WTC11 (cell line): Measurements from ENCODE around the gene ALPK1. TPM values are rescaled to one million over a fixed set of nuclear protein-coding genes. Genes with fewer than 3 reads are reported as not detected.

Experiments
- ATAC-seq: fragments of 200-7000 bp; cut with Tn5 transposase; 2 replicates; pipeline ENCODE4 v1.10.0; 2021; ENCODE audit warnings: mild to moderate bottlenecking, moderate library complexity
- CTCF ChIA-PET: fragments of 300-600 bp; sonication (Branson Sonifier 250); formaldehyde crosslinking; loops from one replicate; lab custom pipeline; 2021; ENCODE audit warnings: antibody characterized with exemption; lab: Charles Lee
- POLR2A ChIA-PET: fragments of 350-600 bp; sonication (Branson Sonifier 250); formaldehyde crosslinking; loops from one replicate; lab custom pipeline; 2021; ENCODE audit warnings: antibody characterized with exemption; lab: Charles Lee
- DNase-seq: peaks from one replicate; pipeline ENCODE4 v3.0.0; 2021; ENCODE audit warnings: low spot score
- H3K27ac Mint-ChIP-seq: 2 replicates; pipeline ENCODE4 v1.8.0; 2021; ENCODE audit warnings: mixed read lengths
- H3K27me3 Mint-ChIP-seq: 2 replicates; pipeline ENCODE4 v1.8.0; 2021; ENCODE audit warnings: low read depth, mild to moderate bottlenecking, moderate library complexity, mixed read lengths
- H3K36me3 Mint-ChIP-seq: 2 replicates; pipeline ENCODE4 v1.8.0; 2021; ENCODE audit warnings: mixed read lengths
- H3K4me1 Mint-ChIP-seq: 2 replicates; pipeline ENCODE4 v1.8.0; 2022; ENCODE audit warnings: mixed read lengths
- H3K4me3 Mint-ChIP-seq: 2 replicates; pipeline ENCODE4 v1.8.0; 2021; ENCODE audit warnings: mild to moderate bottlenecking, moderate library complexity, mixed read lengths
- H3K9me3 Mint-ChIP-seq: 2 replicates; pipeline ENCODE4 v1.8.0; 2021; ENCODE audit warnings: mixed read lengths
- ARID4B ChIP-seq: sonication (generic); formaldehyde crosslinking; IDR thresholded peaks from 2 replicates; pipeline ENCODE4 v1.8.0; 2023; ENCODE audit warnings: missing genetic modification reagents, mild to moderate bottlenecking, borderline replicate concordance
- E2F5 ChIP-seq: sonication (generic); formaldehyde crosslinking; IDR thresholded peaks from 2 replicates; pipeline ENCODE4 v1.8.1; 2022; ENCODE audit warnings: mild to moderate bottlenecking, moderate library complexity, missing genetic modification reagents
- ELF4 ChIP-seq: sonication (generic); formaldehyde crosslinking; IDR thresholded peaks from 2 replicates; pipeline ENCODE4 v1.8.1; 2022; ENCODE audit warnings: low read depth, mild to moderate bottlenecking, moderate library complexity, missing genetic modification reagents
- FOXJ3 ChIP-seq: sonication (generic); formaldehyde crosslinking; IDR thresholded peaks from 2 replicates; pipeline ENCODE4 v1.9.0; 2021; ENCODE audit warnings: missing genetic modification reagents, mild to moderate bottlenecking, borderline replicate concordance
- NFYB ChIP-seq: sonication (generic); formaldehyde crosslinking; conservative IDR thresholded peaks from 2 replicates; pipeline ENCODE4 v1.8.0; 2022; ENCODE audit warnings: low read depth, missing genetic modification reagents
- NR2C2 ChIP-seq: sonication (generic); formaldehyde crosslinking; IDR thresholded peaks from 2 replicates; pipeline ENCODE4 v1.8.0; 2022; ENCODE audit warnings: mild to moderate bottlenecking, missing genetic modification reagents
- NR3C1 ChIP-seq: sonication (generic); formaldehyde crosslinking; conservative IDR thresholded peaks from 2 replicates; pipeline ENCODE4 v1.8.1; 2023; ENCODE audit warnings: low read depth, mild to moderate bottlenecking, missing genetic modification reagents
- OVOL2 ChIP-seq: fragments of 250-450 bp; sonication (Bioruptor Pico); IDR thresholded peaks from 2 replicates; pipeline ENCODE4 v1.9.0; 2021; ENCODE audit warnings: mild to moderate bottlenecking, borderline replicate concordance
- PRDM15 ChIP-seq: sonication (generic); formaldehyde crosslinking; IDR thresholded peaks from 2 replicates; pipeline ENCODE4 v1.8.0; 2022; ENCODE audit warnings: missing genetic modification reagents
- TEAD4 ChIP-seq: sonication (generic); formaldehyde crosslinking; IDR thresholded peaks from 2 replicates; pipeline ENCODE4 v1.8.0; 2022; ENCODE audit warnings: mild to moderate bottlenecking, missing genetic modification reagents
- TP53 ChIP-seq: sonication (generic); formaldehyde crosslinking; IDR thresholded peaks from 2 replicates; pipeline ENCODE4 v1.8.1; 2023; ENCODE audit warnings: mild to moderate bottlenecking, missing genetic modification reagents
- USF1 ChIP-seq: sonication (generic); formaldehyde crosslinking; IDR thresholded peaks from 2 replicates; pipeline ENCODE4 v1.8.0; 2022; ENCODE audit warnings: mild to moderate bottlenecking, missing genetic modification reagents
- ZNF416 ChIP-seq: fragments of 250-450 bp; sonication (Bioruptor Pico); IDR thresholded peaks from 2 replicates; pipeline ENCODE4 v1.9.0; 2021; ENCODE audit warnings: mild to moderate bottlenecking, inconsistent platforms
- total RNA-seq: library from RNA; stranded (reverse); gene quantifications from 3 replicates; pipeline ENCODE4 v1.2.3, GENCODE V29; 2021
- TF ChIP-seq, protein P1 (sequence below): sonication (generic); formaldehyde crosslinking; IDR thresholded peaks from 2 replicates; pipeline ENCODE4 v1.8.0; 2022; ENCODE audit warnings: mild to moderate bottlenecking, missing genetic modification reagents
- TF ChIP-seq, protein P2 (sequence below): fragments of 250-450 bp; sonication (Bioruptor Pico); IDR thresholded peaks from 2 replicates; pipeline ENCODE4 v1.9.0; 2021; ENCODE audit warnings: mild to moderate bottlenecking
- TF ChIP-seq, protein P3 (sequence below): sonication (generic); formaldehyde crosslinking; conservative IDR thresholded peaks from 2 replicates; pipeline ENCODE4 v1.8.1; 2022; ENCODE audit warnings: mild to moderate bottlenecking, missing genetic modification reagents
- TF ChIP-seq, protein P4 (sequence below): sonication (generic); formaldehyde crosslinking; IDR thresholded peaks from 2 replicates; pipeline ENCODE4 v1.8.1; 2023; ENCODE audit warnings: mild to moderate bottlenecking, missing genetic modification reagents
- TF ChIP-seq, protein P5 (sequence below): sonication (generic); formaldehyde crosslinking; IDR thresholded peaks from 2 replicates; pipeline ENCODE4 v1.8.1; 2022; ENCODE audit warnings: low read depth, mild to moderate bottlenecking, moderate library complexity, missing genetic modification reagents, borderline replicate concordance

The ALPK1 gene
- total RNA-seq, 1 experiment from 2014 or later, result 0.50 TPM

GRCh38 chr4:112257098-112257497 is 40.1 kb upstream of the ALPK1 start:
- POLR2A ChIA-PET, result no interaction called here
- Mint-ChIP-seq H3K9me3 (peaks cover 3% of the 10 kb centered on the region; the same call in 1 of the 2 replicates), H3K27ac (no peak overlapping the region), H3K36me3 (peaks cover 7% of the 10 kb centered on the region), H3K27me3 (no peaks in the 10 kb centered on the region), H3K4me1 (peaks cover 10% of the 10 kb centered on the region), H3K4me3 (no peak overlapping the region)
- TF ChIP-seq TEAD4 (CRISPR knock-in tag) (no peak), ARID4B (no peak), NR3C1 (no peak), USF1 (CRISPR knock-in tag) (no peak), ZNF416 (CRISPR knock-in tag) (no peak), NFYB (CRISPR knock-in tag) (no peak)
- TF ChIP-seq, protein P1, sequence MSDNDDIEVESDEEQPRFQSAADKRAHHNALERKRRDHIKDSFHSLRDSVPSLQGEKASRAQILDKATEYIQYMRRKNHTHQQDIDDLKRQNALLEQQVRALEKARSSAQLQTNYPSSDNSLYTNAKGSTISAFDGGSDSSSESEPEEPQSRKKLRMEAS (CRISPR knock-in tag), result no peak
- DNase-seq (no peak), ATAC-seq (no peak)
- CTCF ChIA-PET, result no interaction called here

- Mint-ChIP-seq H3K4me1 (peaks cover 18% of the 10 kb centered on the region), H3K27ac (no peak overlapping the region), H3K4me3 (no peak overlapping the region), H3K27me3 (no peaks in the 10 kb centered on the region), H3K36me3 (peaks cover 12% of the 10 kb centered on the region), H3K9me3 (peaks cover 1% of the 10 kb centered on the region; the same call in 1 of the 2 replicates)
- ChIA-PET POLR2A (no interaction called here), CTCF (interaction anchor here (1.0 to 1.2 kb wide), 2 partner anchors 167 to 212 kb away, joined by 3 to 9 read pairs; no protein-coding TSS in a partner anchor)
- no peak for ATAC-seq
- no peak for DNase-seq
- TF ChIP-seq, protein P2, sequence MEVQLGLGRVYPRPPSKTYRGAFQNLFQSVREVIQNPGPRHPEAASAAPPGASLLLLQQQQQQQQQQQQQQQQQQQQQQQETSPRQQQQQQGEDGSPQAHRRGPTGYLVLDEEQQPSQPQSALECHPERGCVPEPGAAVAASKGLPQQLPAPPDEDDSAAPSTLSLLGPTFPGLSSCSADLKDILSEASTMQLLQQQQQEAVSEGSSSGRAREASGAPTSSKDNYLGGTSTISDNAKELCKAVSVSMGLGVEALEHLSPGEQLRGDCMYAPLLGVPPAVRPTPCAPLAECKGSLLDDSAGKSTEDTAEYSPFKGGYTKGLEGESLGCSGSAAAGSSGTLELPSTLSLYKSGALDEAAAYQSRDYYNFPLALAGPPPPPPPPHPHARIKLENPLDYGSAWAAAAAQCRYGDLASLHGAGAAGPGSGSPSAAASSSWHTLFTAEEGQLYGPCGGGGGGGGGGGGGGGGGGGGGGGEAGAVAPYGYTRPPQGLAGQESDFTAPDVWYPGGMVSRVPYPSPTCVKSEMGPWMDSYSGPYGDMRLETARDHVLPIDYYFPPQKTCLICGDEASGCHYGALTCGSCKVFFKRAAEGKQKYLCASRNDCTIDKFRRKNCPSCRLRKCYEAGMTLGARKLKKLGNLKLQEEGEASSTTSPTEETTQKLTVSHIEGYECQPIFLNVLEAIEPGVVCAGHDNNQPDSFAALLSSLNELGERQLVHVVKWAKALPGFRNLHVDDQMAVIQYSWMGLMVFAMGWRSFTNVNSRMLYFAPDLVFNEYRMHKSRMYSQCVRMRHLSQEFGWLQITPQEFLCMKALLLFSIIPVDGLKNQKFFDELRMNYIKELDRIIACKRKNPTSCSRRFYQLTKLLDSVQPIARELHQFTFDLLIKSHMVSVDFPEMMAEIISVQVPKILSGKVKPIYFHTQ (CRISPR knock-in tag), result no peak
- TF ChIP-seq OVOL2 (no peak), ELF4 (CRISPR knock-in tag) (no peak), TP53 (CRISPR knock-in tag) (no peak), E2F5 (CRISPR knock-in tag) (no peak), ZNF416 (CRISPR knock-in tag) (no peak), PRDM15 (CRISPR knock-in tag) (no peak), FOXJ3 (no peak), NR2C2 (no peak)
- TF ChIP-seq, protein P3, sequence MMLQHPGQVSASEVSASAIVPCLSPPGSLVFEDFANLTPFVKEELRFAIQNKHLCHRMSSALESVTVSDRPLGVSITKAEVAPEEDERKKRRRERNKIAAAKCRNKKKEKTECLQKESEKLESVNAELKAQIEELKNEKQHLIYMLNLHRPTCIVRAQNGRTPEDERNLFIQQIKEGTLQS, result no peak
- TF ChIP-seq, protein P4, sequence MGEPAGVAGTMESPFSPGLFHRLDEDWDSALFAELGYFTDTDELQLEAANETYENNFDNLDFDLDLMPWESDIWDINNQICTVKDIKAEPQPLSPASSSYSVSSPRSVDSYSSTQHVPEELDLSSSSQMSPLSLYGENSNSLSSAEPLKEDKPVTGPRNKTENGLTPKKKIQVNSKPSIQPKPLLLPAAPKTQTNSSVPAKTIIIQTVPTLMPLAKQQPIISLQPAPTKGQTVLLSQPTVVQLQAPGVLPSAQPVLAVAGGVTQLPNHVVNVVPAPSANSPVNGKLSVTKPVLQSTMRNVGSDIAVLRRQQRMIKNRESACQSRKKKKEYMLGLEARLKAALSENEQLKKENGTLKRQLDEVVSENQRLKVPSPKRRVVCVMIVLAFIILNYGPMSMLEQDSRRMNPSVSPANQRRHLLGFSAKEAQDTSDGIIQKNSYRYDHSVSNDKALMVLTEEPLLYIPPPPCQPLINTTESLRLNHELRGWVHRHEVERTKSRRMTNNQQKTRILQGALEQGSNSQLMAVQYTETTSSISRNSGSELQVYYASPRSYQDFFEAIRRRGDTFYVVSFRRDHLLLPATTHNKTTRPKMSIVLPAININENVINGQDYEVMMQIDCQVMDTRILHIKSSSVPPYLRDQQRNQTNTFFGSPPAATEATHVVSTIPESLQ (CRISPR knock-in tag), result no peak
- TF ChIP-seq, protein P5, sequence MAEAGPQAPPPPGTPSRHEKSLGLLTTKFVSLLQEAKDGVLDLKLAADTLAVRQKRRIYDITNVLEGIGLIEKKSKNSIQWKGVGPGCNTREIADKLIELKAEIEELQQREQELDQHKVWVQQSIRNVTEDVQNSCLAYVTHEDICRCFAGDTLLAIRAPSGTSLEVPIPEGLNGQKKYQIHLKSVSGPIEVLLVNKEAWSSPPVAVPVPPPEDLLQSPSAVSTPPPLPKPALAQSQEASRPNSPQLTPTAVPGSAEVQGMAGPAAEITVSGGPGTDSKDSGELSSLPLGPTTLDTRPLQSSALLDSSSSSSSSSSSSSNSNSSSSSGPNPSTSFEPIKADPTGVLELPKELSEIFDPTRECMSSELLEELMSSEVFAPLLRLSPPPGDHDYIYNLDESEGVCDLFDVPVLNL (CRISPR knock-in tag), result no peak
Observed at GRCh38 chr4:112266823-112267222, 30.3 kb upstream of the ALPK1 start.
